ENCODE results near the gene NAPEPLD.
"Not testable (repeated sequence)": the region's sequence is repeated elsewhere in the genome, so short reads cannot be mapped to it uniquely, and the experiment has no call there.

NAPEPLD gene

GRCh38 chr7:103059471-103059870, 89.4 kb downstream of the NAPEPLD start:
- DNase-seq, result no peak

GRCh38 chr7:103058122-103058521, 90.8 kb downstream of the NAPEPLD start:
- DNase-seq, result no peak

- not testable (repeated sequence) for DNase-seq
Measured at GRCh38 chr7:103056006-103056405, 92.9 kb downstream of the NAPEPLD start.

- no peak for DNase-seq
Measured at GRCh38 chr7:103051519-103051918, 97.4 kb downstream of the NAPEPLD start.

All from stimulated activated CD4-positive, alpha-beta T cell treated with anti-CD3 and anti-CD28 coated beads, Interleukin-2, amount 100 ng/mL, for 24 hours (primary cell).